Upper lobe of left lung (tissue), 6 donors: Measurements from ENCODE around the gene SBF2. TPM values are rescaled to one million over a fixed set of nuclear protein-coding genes. Genes with fewer than 3 reads are reported as not detected.

Experiments used
- ATAC-seq, 2 donors: fragments of 200-7000 bp; cut with Tn5 transposase; one replicate each; pipeline ENCODE4 v1.9.1; 2022; ENCODE audit warnings: mild to moderate bottlenecking in 2 of 2, moderate library complexity in 2 of 2; ENCODE audit not compliant: low FRiP score in 2 of 2
- DNase-seq, 2 donors: peaks; one replicate each; pipeline ENCODE4 v3.0.0-alpha.2; 2019 to 2020
- H3K27ac ChIP-seq, 4 donors: fragments of 200-600 bp; sonication (generic); one replicate each; pipeline ENCODE4 v1.5.1; 2016 to 2019
- H3K27me3 ChIP-seq, 4 donors: fragments of 200-600 bp; sonication (generic); one replicate each; pipeline ENCODE4 v1.5.1; 2017 to 2019
- H3K36me3 ChIP-seq, 4 donors: fragments of 200-600 bp; sonication (generic); one replicate each; pipeline ENCODE4 v1.5.1; 2016 to 2019
- H3K4me1 ChIP-seq, 4 donors: fragments of 200-600 bp; sonication (generic); one replicate each; pipeline ENCODE4 v1.5.1; 2018 to 2019
- H3K4me3 ChIP-seq, 4 donors: fragments of 200-600 bp; sonication (generic); one replicate each; pipeline ENCODE4 v1.5.1; 2017 to 2019; ENCODE audit warnings: mild to moderate bottlenecking in 2 of 4, moderate library complexity in 1 of 4
- H3K9me3 ChIP-seq, 4 donors: fragments of 200-600 bp; sonication (generic); one replicate each; pipeline ENCODE4 v1.5.1; 2018 to 2019
- EP300 ChIP-seq, 4 donors: sonication (generic); formaldehyde crosslinking; IDR thresholded peaks; one replicate each; pipeline ENCODE4 v1.5.1; 2017; ENCODE audit warnings: antibody characterized with exemption in 4 of 4, control low read depth in 2 of 4
- POLR2A ChIP-seq, 4 donors: fragments of 450-650 bp; IDR thresholded peaks; one replicate each; pipeline ENCODE4 v1.5.1; 2016 to 2017; ENCODE audit warnings: antibody characterized with exemption in 4 of 4, mild to moderate bottlenecking in 2 of 4
- POLR2AphosphoS5 ChIP-seq, 2 donors: sonication (generic); formaldehyde crosslinking; IDR thresholded peaks; one replicate each; pipeline ENCODE4 v1.5.1; 2017; ENCODE audit warnings: antibody characterized with exemption in 2 of 2
- WGBS, 2 donors: methylation state at CpG; one replicate each; pipeline ENCODE4 v1.1.5; 2017 to 2018; 5-methylcytosine and 5-hydroxymethylcytosine counted together
- total RNA-seq, 6 donors: library from RNA; depleted of rRNA in 4 of 6; stranded (reverse); fragments of >200 nt in 4 of 6; gene quantifications; one replicate each; pipeline versions ENCODE4 v1.1.0 to v1.2.1, GENCODE V29; 2016 to 2021
- TF ChIP-seq, protein P1 (sequence below), 6 experiments: fragments of 450-650 bp in 4 of 6; fragments of 200-600 bp in 2 of 6; sonication (generic) in 2 of 6; IDR thresholded peaks; one replicate each; pipeline ENCODE4 v1.5.1; 2016 to 2019; ENCODE audit warnings: antibody characterized with exemption in 6 of 6
- donor health status: DM: no; HTN: no; CAD: no; lungs with moderate emphysema.
- donor health status: DM: no; HTN: yes; CAD: no; lungs with severe emphysema.

Gene SBF2
- total RNA-seq, 6 donors from 2014 or later: 22.2 to 54.5 (median 41.2) TPM

DNA sequence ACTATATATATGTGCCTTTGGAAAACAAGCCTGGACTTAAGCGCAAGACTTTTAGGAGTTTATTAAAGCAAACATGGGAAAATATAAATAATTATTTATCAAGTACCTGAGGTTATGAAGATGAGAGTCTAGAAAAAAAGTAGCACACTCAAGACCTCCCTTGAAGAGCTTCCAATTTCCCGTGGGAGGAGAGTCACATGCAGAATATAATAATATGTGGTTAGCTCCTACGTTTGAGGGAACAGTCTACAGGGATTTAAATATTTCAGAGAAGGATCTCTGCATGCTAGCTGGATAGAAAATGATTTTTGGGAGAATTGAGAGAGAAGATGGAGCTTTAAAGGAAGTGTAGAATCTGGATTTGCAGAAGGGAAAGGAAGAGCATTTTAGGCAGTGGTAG, 446.4 kb downstream of the SBF2 start:
- 47 to 73% methylated on average over 3 of the region's 3 CpGs for WGBS, 2 donors
- no peak for TF ChIP-seq POLR2A (IDR thresholded peaks at IDR 0.05)
- TF ChIP-seq, protein P1, sequence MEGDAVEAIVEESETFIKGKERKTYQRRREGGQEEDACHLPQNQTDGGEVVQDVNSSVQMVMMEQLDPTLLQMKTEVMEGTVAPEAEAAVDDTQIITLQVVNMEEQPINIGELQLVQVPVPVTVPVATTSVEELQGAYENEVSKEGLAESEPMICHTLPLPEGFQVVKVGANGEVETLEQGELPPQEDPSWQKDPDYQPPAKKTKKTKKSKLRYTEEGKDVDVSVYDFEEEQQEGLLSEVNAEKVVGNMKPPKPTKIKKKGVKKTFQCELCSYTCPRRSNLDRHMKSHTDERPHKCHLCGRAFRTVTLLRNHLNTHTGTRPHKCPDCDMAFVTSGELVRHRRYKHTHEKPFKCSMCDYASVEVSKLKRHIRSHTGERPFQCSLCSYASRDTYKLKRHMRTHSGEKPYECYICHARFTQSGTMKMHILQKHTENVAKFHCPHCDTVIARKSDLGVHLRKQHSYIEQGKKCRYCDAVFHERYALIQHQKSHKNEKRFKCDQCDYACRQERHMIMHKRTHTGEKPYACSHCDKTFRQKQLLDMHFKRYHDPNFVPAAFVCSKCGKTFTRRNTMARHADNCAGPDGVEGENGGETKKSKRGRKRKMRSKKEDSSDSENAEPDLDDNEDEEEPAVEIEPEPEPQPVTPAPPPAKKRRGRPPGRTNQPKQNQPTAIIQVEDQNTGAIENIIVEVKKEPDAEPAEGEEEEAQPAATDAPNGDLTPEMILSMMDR (IDR thresholded peaks at IDR 0.05): no peak
- TF ChIP-seq POLR2AphosphoS5 (IDR thresholded peaks at IDR 0.05): no peak
- TF ChIP-seq EP300 (IDR thresholded peaks at IDR 0.05): no peak
- H3K9me3 ChIP-seq: no peaks in the 10 kb centered on the region
- H3K27ac ChIP-seq: no peak overlapping the region
- H3K36me3 ChIP-seq: peaks cover 2 to 42% (median 6%) of the 10 kb centered on the region in 4 donors
- no peaks in the 10 kb centered on the region for H3K4me1 ChIP-seq
- no peaks in the 10 kb centered on the region for H3K27me3 ChIP-seq
- H3K4me3 ChIP-seq: no peak overlapping the region
- ATAC-seq (no peak), DNase-seq (no peak)

DNA sequence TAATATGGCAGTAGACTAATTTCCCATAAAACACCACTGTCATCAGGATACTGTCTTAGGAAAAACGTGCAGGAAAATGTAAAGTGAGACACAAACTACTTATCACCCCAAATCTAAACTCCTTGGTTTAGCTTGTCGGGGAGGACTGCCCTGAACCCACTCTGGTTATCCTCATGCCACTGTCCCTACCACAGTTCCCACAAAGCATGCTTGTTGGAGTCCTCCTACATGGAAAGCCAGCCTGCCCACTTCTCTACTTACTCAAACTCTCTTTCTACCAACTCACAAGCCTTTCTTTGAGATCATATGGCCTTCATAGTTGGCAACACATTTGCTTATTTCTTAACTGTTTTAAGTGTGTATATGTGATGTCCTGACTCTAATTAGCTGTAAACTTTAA, 451.1 kb downstream of the SBF2 start:
- H3K27me3 ChIP-seq: no peaks in the 10 kb centered on the region
- WGBS, 2 donors: 75 to 93% methylated on average over 2 of the region's 2 CpGs
- no peaks in the 10 kb centered on the region for H3K4me1 ChIP-seq
- H3K4me3 ChIP-seq: no peak overlapping the region
- ATAC-seq: no peak
- TF ChIP-seq EP300 (IDR thresholded peaks at IDR 0.05) (no peak), POLR2AphosphoS5 (IDR thresholded peaks at IDR 0.05) (no peak), POLR2A (IDR thresholded peaks at IDR 0.05) (no peak)
- TF ChIP-seq, protein P1 (IDR thresholded peaks at IDR 0.05): no peak
- DNase-seq: no peak
- peaks cover 2 to 60% (median 6%) of the 10 kb centered on the region in 4 donors for H3K36me3 ChIP-seq
- H3K27ac ChIP-seq: no peak overlapping the region
- no peaks in the 10 kb centered on the region for H3K9me3 ChIP-seq

DNA sequence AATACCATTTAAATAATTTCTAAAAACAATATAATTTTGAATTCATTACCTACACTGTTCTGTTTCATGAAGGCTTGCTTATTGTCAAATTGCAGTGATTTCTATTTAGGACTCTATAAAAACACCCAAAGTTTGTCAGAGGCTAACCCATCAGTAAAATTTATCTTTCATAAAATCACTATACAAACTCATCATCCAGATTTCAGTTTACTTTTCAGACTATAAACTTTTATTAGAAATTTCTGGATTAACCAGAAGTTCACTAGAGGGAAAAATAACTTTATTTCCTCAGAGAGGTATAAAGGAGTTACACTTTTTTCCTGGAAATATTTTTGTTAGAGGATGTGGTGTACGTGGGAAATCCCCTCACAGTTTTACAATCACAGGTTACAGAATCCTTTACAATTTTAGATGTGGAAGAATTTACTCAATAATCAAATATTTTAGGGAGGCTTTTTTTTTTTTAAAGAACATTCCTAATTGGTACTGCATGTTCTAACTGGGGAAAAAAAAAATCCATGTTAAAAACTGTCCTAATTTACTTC, 453.5 kb downstream of the SBF2 start:
- peaks cover under 1 to 36% (median 3%) of the 10 kb centered on the region in 4 donors for H3K36me3 ChIP-seq

DNA sequence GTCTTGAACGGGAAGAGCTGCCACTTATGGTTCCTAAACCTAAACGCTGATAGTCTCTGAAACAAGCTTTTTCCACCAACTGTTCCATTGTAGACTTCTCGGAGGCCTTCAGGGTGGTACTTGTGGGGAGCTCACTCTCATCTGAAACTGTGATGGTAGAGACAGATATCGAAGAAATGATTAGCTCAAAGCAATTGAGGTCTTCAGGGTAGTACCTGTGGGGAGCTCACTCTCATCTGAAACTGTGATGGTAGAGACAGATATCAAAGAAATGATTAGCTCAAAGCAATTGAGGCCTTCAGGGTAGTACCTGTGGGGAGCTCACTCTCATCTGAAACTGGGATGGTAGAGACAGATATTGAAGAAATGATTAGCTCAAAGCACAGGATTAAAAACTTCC, 454.5 kb downstream of the SBF2 start:
- no peak for TF ChIP-seq EP300 (IDR thresholded peaks at IDR 0.05)
- no peak for TF ChIP-seq POLR2AphosphoS5 (IDR thresholded peaks at IDR 0.05)
- no peak for TF ChIP-seq POLR2A (IDR thresholded peaks at IDR 0.05)
- TF ChIP-seq, protein P1 (IDR thresholded peaks at IDR 0.05): no peak
- Histone ChIP-seq H3K27me3 (no peaks in the 10 kb centered on the region), H3K4me1 (no peaks in the 10 kb centered on the region), H3K9me3 (no peaks in the 10 kb centered on the region), H3K27ac (no peak overlapping the region), H3K4me3 (no peak overlapping the region), H3K36me3 (peaks cover 0 to 30% (median 0%) of the 10 kb centered on the region in 4 donors)
- DNase-seq (no peak), ATAC-seq (no peak)
- WGBS, 2 donors: 94% methylated on average over 4 of the region's 4 CpGs

More for the DNA sequence above, 453.5 kb downstream of the SBF2 start:
- no peak for DNase-seq
- TF ChIP-seq POLR2A (IDR thresholded peaks at IDR 0.05) (no peak), EP300 (IDR thresholded peaks at IDR 0.05) (no peak), POLR2AphosphoS5 (IDR thresholded peaks at IDR 0.05) (no peak)
- TF ChIP-seq, protein P1 (IDR thresholded peaks at IDR 0.05): no peak
- Histone ChIP-seq H3K4me3 (no peak overlapping the region), H3K9me3 (no peaks in the 10 kb centered on the region), H3K27ac (no peak overlapping the region), H3K27me3 (no peaks in the 10 kb centered on the region), H3K4me1 (no peaks in the 10 kb centered on the region)
- ATAC-seq: no peak
- WGBS, 2 donors: 74 to 80% methylated on average over 1 of the region's 1 CpG

DNA sequence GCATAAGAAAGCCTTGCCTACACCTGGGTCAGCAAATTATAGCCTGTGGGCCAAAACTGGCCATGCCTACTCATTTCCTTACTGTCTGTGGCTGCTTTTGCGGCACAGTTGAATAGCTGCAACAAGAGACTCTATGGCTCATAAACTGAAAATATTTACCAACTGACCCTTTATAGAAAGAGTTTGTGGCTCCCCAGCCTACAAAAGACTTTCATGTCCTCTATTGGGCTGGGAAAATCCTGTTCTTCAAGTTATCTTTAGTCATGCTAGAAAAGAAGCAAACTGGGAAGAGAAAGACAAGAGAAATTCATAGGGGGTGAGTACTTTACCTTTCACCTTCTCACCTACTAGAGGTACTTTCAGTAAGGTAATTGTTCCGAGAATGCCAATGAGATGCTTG, 455.1 kb downstream of the SBF2 start:
- H3K27me3 ChIP-seq: no peaks in the 10 kb centered on the region
- 86 to 93% methylated on average over 2 of the region's 2 CpGs for WGBS, 2 donors
- H3K36me3 ChIP-seq: peaks cover 0 to 30% (median 0%) of the 10 kb centered on the region in 4 donors
- H3K9me3 ChIP-seq: no peaks in the 10 kb centered on the region
- DNase-seq (no peak), ATAC-seq (no peak)
- no peak overlapping the region for H3K4me3 ChIP-seq
- TF ChIP-seq, protein P1 (IDR thresholded peaks at IDR 0.05): no peak
- TF ChIP-seq POLR2A (IDR thresholded peaks at IDR 0.05): no peak
- no peak overlapping the region for H3K27ac ChIP-seq
- no peaks in the 10 kb centered on the region for H3K4me1 ChIP-seq
